Kidney (tissue), 14 donors: ENCODE data around the gene CENPN. TPM values are rescaled to one million over a fixed set of nuclear protein-coding genes. Genes with fewer than 3 reads are reported as not detected.

Experiments
- DNase-seq, 5 donors: peaks; one replicate each; pipeline ENCODE4 v3.0.0-alpha.2; 2013 to 2020
- FAIRE-seq: peaks from 2 replicates; lab custom pipeline; 2012; peaks lifted over from hg19 to GRCh38; lab: Jason Lieb, UNC
- H3K27ac ChIP-seq, 2 donors: one replicate each; pipeline ENCODE4 v1.7.0; 2013; ENCODE audit warnings: low read depth in 2 of 2, low read length in 2 of 2, inconsistent platforms in 1 of 2
- H3K27me3 ChIP-seq: one replicate; pipeline ENCODE4 v1.7.1; 2013; ENCODE audit warnings: low read length, inconsistent platforms; ENCODE audit not compliant: control insufficient read depth, insufficient read depth
- H3K36me3 ChIP-seq, 3 donors: one replicate each; pipeline versions ENCODE4 v1.7.0 to v1.7.1; 2013; ENCODE audit warnings: low read length in 3 of 3, control low read depth in 1 of 3, inconsistent platforms in 1 of 3; ENCODE audit not compliant: insufficient read depth in 3 of 3, control insufficient read depth in 2 of 3
- H3K4me1 ChIP-seq, 3 donors: one replicate each; pipeline versions ENCODE4 v1.7.0 to v1.7.1; 2013; ENCODE audit warnings: low read length in 3 of 3, inconsistent platforms in 1 of 3, low read depth in 1 of 3; ENCODE audit not compliant: control insufficient read depth in 2 of 3, insufficient read depth in 2 of 3
- H3K4me3 ChIP-seq, 3 donors: one replicate each; pipeline versions ENCODE4 v1.7.0 to v1.8.1; 2013; ENCODE audit warnings: low read length in 3 of 3, control low read depth in 1 of 3, inconsistent platforms in 1 of 3
- H3K9ac ChIP-seq, 3 donors: one replicate each; pipeline versions ENCODE4 v1.7.0 to v1.7.1; 2013; ENCODE audit warnings: low read length in 3 of 3, control low read depth in 1 of 3, inconsistent platforms in 1 of 3
- H3K9me3 ChIP-seq, 3 donors: one replicate each; pipeline versions ENCODE4 v1.7.0 to v1.7.1; 2013; ENCODE audit warnings: low read length in 3 of 3, control low read depth in 1 of 3, inconsistent platforms in 1 of 3; ENCODE audit not compliant: control insufficient read depth in 2 of 3, insufficient read depth in 1 of 3
- CTCF ChIP-seq: IDR thresholded peaks from 3 replicates; pipeline ENCODE4 v1.5.1; 2012; ENCODE audit warnings: mild to moderate bottlenecking, moderate library complexity, borderline replicate concordance; ENCODE audit not compliant: insufficient read depth; ENCODE audit errors: extremely low read depth
- intact Hi-C: fragments of 100-400 bp; cut with DNase I; formaldehyde crosslinking; loops from one replicate; pipeline ENCODE4 v1.11.1; 2022
- polyA plus RNA-seq: library from polyadenylated mRNA; stranded (reverse); fragments of 350-450 nt; fragmentation: Illumina TruSeq; extraction: RNeasy Lipid Tissue Mini Kit (QIAGEN cat#74804); gene quantifications from one replicate; pipeline ENCODE4 v1.2.3, GENCODE V29; 2014; ENCODE audit warnings: low read depth, low replicate concordance; ENCODE audit not compliant: insufficient read depth
- total RNA-seq: library from RNA; stranded (reverse); fragmentation: NEBNext Ultra II Directional; extraction: Animal tissue kit (Norgen Biotek cat#: 25700); gene quantifications from one replicate; pipeline ENCODE4 v1.2.1, GENCODE V29; 2021
- donor health status: control.
- donor health status: control.
- donor health status: control.
- donor health status: control.
- donor health status: control.
- donor health status: DM: yes; HTN: yes; CAD: no.
- donor health status: Normal renal cell carcinoma (clear cell type).

The CENPN gene
- total and polyA plus RNA-seq, 2 donors from 2014 or later = 2.0 to 4.1 TPM

- Histone ChIP-seq H3K9ac (no peak overlapping the region), H3K27ac (no peak overlapping the region), H3K27me3 (no peaks in the 10 kb centered on the region), H3K4me3 (no peak overlapping the region), H3K9me3 (no peaks in the 10 kb centered on the region), H3K4me1 (no peaks in the 10 kb centered on the region), H3K36me3 (no peaks in the 10 kb centered on the region)
- no peak for DNase-seq
- no peak for TF ChIP-seq CTCF
- no peak for FAIRE-seq
- intact Hi-C loops = no loop called here
Measured at GRCh38 chr16:81069063-81069462, 62.0 kb downstream of the CENPN start.

GRCh38 chr16:81070979-81071378 is 64.0 kb downstream of the CENPN start:
- FAIRE-seq = no peak
- Histone ChIP-seq H3K27me3 (no peaks in the 10 kb centered on the region), H3K4me1 (no peaks in the 10 kb centered on the region), H3K9ac (no peak overlapping the region), H3K27ac (no peak overlapping the region), H3K36me3 (no peaks in the 10 kb centered on the region), H3K9me3 (no peaks in the 10 kb centered on the region), H3K4me3 (no peak overlapping the region)
- TF ChIP-seq CTCF = no peak
- DNase-seq = no peak
- intact Hi-C loops = no loop called here

GRCh38 chr16:81071805-81072204 is 64.8 kb downstream of the CENPN start:
- H3K4me3 ChIP-seq = no peak overlapping the region
- no peaks in the 10 kb centered on the region for H3K27me3 ChIP-seq
- no peak overlapping the region for H3K9ac ChIP-seq
- TF ChIP-seq CTCF = no peak
- H3K36me3 ChIP-seq = no peaks in the 10 kb centered on the region
- peaks cover 0 to 3% (median 0%) of the 10 kb centered on the region in 3 donors for H3K4me1 ChIP-seq
- no peak for FAIRE-seq
- no peak for DNase-seq
- intact Hi-C loops = no loop called here
- H3K9me3 ChIP-seq = no peaks in the 10 kb centered on the region
- H3K27ac ChIP-seq = no peak overlapping the region
